ENCODE data around the gene C6orf163.
"Not testable (repeated sequence)": the region's sequence is repeated elsewhere in the genome, so short reads cannot be mapped to it uniquely, and the experiment has no call there.

Gene C6orf163

DNA sequence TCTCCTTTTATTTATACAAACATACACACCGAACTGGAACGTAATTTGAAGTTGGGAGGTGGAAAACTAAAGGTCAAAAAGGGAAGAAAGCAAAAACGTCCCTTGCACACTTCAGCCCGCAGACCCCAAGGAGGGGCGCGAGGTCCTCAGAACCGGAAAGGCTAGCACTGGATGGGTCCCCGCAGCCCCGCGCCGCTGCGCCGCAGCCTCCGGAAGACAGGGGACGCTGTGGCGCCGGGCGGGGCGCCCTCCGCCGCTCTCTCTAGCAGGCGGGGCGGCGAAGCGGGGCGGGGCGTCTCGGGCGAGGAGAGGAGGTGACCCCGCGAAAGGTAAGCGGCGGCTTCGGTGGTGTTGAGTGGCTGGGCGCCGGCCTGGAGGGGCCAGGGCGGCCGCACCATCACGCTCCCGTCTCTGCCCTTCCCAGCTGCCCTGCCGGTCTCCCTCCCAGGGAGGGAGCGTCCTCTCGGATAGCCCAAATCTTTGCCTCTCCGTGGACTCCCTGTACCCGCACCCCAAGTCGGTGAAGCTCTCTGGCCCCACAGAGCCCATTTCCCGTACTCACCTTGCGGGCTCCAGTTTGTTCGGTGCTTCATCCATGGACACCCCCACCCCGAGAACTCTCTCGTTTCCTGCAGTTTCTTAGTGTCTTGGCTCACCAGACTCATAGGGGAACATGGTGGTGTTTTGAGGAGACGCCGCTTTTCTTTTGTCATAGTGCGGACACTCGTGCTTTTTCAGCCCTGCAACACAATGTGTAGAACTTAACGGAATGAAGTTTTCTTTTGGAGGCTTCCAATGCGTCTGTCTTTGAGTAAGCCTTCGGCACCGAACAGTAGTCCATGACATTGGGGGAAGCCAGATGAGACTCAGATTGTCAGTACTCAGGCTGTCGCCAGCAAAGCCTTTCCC is 22.1 kb upstream of the C6orf163 start, which contains the start of gene SMIM8:
Gene SMIM8, plus strand, starts transcription at position 285 of the 909 bp plus-strand sequence. CDS start 14,444 bp downstream, outside the sequence.
- H3K9me3 ChIP-seq (ENCODE audit: control extremely low read depth in 1 of 5, control insufficient read depth in 4 of 5, insufficient read depth in 2 of 5, low read depth in 1 of 5, low read length in 4 of 5), result no peaks in the 10 kb centered on the region
- POLR2A ChIA-PET, result no interaction called here
- CTCF ChIA-PET, result interaction anchor here (0.7 to 0.9 kb wide), 2 partner anchors 11 to 434 kb away, joined by 3 read pairs; no protein-coding TSS in a partner anchor
- H3K36me3 ChIP-seq (ENCODE audit: control insufficient read depth in 4 of 4, insufficient read depth in 4 of 4, low read length in 3 of 4), result no peaks in the 10 kb centered on the region
- under 1% methylated on average over 51 of the region's 60 CpGs for WGBS (ENCODE audit: insufficient coverage)
- peak; percentile 72 to 89 (median 86) for DNase-seq
- peak within 1 kb of the TSS; percentile 94 to 100 (median 98) for H3K4me3 ChIP-seq (ENCODE audit: control insufficient read depth in 1 of 7, extremely low read depth in 1 of 7, insufficient read depth in 4 of 7, low read depth in 2 of 7, low read length in 6 of 7)
- H3K4me1 ChIP-seq (ENCODE audit: control extremely low read depth in 1 of 4, control insufficient read depth in 4 of 4, insufficient read depth in 4 of 4, low read length in 3 of 4), result peaks cover 0 to 5% (median 2%) of the 10 kb centered on the region in 4 experiments
- H3K27me3 ChIP-seq (replicated peaks in 2 of 5; ENCODE audit: control insufficient read depth in 4 of 5, insufficient read depth in 5 of 5, low read length in 4 of 5), result no peaks in the 10 kb centered on the region
- H3K27ac ChIP-seq (ENCODE audit: insufficient read depth in 1 of 2, low read depth in 1 of 2, low read length in 2 of 2, poor library complexity in 1 of 2, severe bottlenecking in 2 of 2), result peak within 1 kb of the TSS; percentile 50 to 89

GRCh38 chr6:87323880-87324279 is 20.7 kb upstream of the C6orf163 start:
- H3K9me3 ChIP-seq (ENCODE audit: control extremely low read depth in 1 of 5, control insufficient read depth in 4 of 5, insufficient read depth in 2 of 5, low read depth in 1 of 5, low read length in 4 of 5); H3K4me1 ChIP-seq (ENCODE audit: control extremely low read depth in 1 of 4, control insufficient read depth in 4 of 4, insufficient read depth in 4 of 4, low read length in 3 of 4); DNase-seq; H3K27me3 ChIP-seq (replicated peaks in 2 of 5; ENCODE audit: control insufficient read depth in 4 of 5, insufficient read depth in 5 of 5, low read length in 4 of 5); H3K36me3 ChIP-seq (ENCODE audit: control insufficient read depth in 4 of 4, insufficient read depth in 4 of 4, low read length in 3 of 4); H3K27ac ChIP-seq (ENCODE audit: insufficient read depth in 1 of 2, low read depth in 1 of 2, low read length in 2 of 2, poor library complexity in 1 of 2, severe bottlenecking in 2 of 2); CTCF ChIA-PET; POLR2A ChIA-PET; H3K4me3 ChIP-seq (ENCODE audit: control insufficient read depth in 1 of 7, extremely low read depth in 1 of 7, insufficient read depth in 4 of 7, low read depth in 2 of 7, low read length in 6 of 7): not testable (repeated sequence)
- no CpG with 5 or more reads among the region's 1 CpG for WGBS (ENCODE audit: insufficient coverage)

DNA sequence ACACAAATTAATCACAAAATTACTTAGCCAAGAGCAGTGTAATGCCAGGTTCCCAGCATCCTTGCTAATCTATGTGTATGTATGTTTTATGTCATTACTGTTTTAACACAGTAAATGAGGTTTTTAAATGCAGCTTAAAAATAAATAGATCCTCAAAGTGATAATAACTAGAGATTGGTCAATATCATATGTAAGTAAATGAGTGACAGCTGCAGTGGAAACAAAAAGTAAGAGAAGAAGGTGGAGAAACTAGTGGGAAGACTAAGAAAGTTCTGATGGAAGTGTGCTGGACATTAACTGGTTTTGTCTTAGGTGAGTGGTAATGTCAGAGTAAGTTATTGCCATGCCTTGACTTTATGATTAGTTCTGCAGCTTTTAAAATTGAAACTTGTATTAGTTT is 13.7 kb upstream of the C6orf163 start:
- DNase-seq, result no peak
- H3K4me1 ChIP-seq (ENCODE audit: control extremely low read depth in 1 of 4, control insufficient read depth in 4 of 4, insufficient read depth in 4 of 4, low read length in 3 of 4), result peaks cover 0 to 6% (median 1%) of the 10 kb centered on the region in 4 experiments
- H3K27ac ChIP-seq (ENCODE audit: insufficient read depth in 1 of 2, low read depth in 1 of 2, low read length in 2 of 2, poor library complexity in 1 of 2, severe bottlenecking in 2 of 2), result peak overlapping the region in 1 of 2 experiments; percentile 4
- no peaks in the 10 kb centered on the region for H3K27me3 ChIP-seq (replicated peaks in 2 of 5; ENCODE audit: control insufficient read depth in 4 of 5, insufficient read depth in 5 of 5, low read length in 4 of 5)
- H3K9me3 ChIP-seq (ENCODE audit: control extremely low read depth in 1 of 5, control insufficient read depth in 4 of 5, insufficient read depth in 2 of 5, low read depth in 1 of 5, low read length in 4 of 5), result no peaks in the 10 kb centered on the region
- H3K4me3 ChIP-seq (ENCODE audit: control insufficient read depth in 1 of 7, extremely low read depth in 1 of 7, insufficient read depth in 4 of 7, low read depth in 2 of 7, low read length in 6 of 7), result no peak overlapping the region
- CTCF ChIA-PET, result no interaction called here
- POLR2A ChIA-PET, result no interaction called here
- peaks cover 0 to 8% (median 4%) of the 10 kb centered on the region in 4 experiments for H3K36me3 ChIP-seq (ENCODE audit: control insufficient read depth in 4 of 4, insufficient read depth in 4 of 4, low read length in 3 of 4)

GRCh38 chr6:87333033-87333432 is 11.6 kb upstream of the C6orf163 start:
- H3K36me3 ChIP-seq (ENCODE audit: control insufficient read depth in 4 of 4, insufficient read depth in 4 of 4, low read length in 3 of 4), result peaks cover 0 to 8% (median 4%) of the 10 kb centered on the region in 4 experiments
- POLR2A ChIA-PET, result no interaction called here
- peaks cover 0 to 6% (median 1%) of the 10 kb centered on the region in 4 experiments for H3K4me1 ChIP-seq (ENCODE audit: control extremely low read depth in 1 of 4, control insufficient read depth in 4 of 4, insufficient read depth in 4 of 4, low read length in 3 of 4)
- 94% methylated on average over 3 of the region's 5 CpGs for WGBS (ENCODE audit: insufficient coverage)
- no peak for DNase-seq
- H3K27me3 ChIP-seq (replicated peaks in 2 of 5; ENCODE audit: control insufficient read depth in 4 of 5, insufficient read depth in 5 of 5, low read length in 4 of 5), result no peaks in the 10 kb centered on the region
- H3K9me3 ChIP-seq (ENCODE audit: control extremely low read depth in 1 of 5, control insufficient read depth in 4 of 5, insufficient read depth in 2 of 5, low read depth in 1 of 5, low read length in 4 of 5), result no peaks in the 10 kb centered on the region
- H3K27ac ChIP-seq (ENCODE audit: insufficient read depth in 1 of 2, low read depth in 1 of 2, low read length in 2 of 2, poor library complexity in 1 of 2, severe bottlenecking in 2 of 2), result no peak overlapping the region
- CTCF ChIA-PET, result no interaction called here
- no peak overlapping the region for H3K4me3 ChIP-seq (ENCODE audit: control insufficient read depth in 1 of 7, extremely low read depth in 1 of 7, insufficient read depth in 4 of 7, low read depth in 2 of 7, low read length in 6 of 7)

GRCh38 chr6:87333591-87334181 is 10.9 kb upstream of the C6orf163 start:
- ChIA-PET POLR2A (no interaction called here), CTCF (interaction anchor here (1.1 kb wide), 1 partner anchor 11 kb away, joined by 3 read pairs; no protein-coding TSS in a partner anchor)

GRCh38 chr6:87334683-87335082 is 9.9 kb upstream of the C6orf163 start:
- WGBS (ENCODE audit: insufficient coverage), result no CpG with 5 or more reads among the region's 1 CpG
- CTCF ChIA-PET, result no interaction called here
- Histone ChIP-seq H3K4me3 (ENCODE audit: control insufficient read depth in 1 of 7, extremely low read depth in 1 of 7, insufficient read depth in 4 of 7, low read depth in 2 of 7, low read length in 6 of 7) (no peak overlapping the region), H3K27ac (ENCODE audit: insufficient read depth in 1 of 2, low read depth in 1 of 2, low read length in 2 of 2, poor library complexity in 1 of 2, severe bottlenecking in 2 of 2) (no peak overlapping the region), H3K36me3 (ENCODE audit: control insufficient read depth in 4 of 4, insufficient read depth in 4 of 4, low read length in 3 of 4) (peaks cover 0 to 8% (median 4%) of the 10 kb centered on the region in 4 experiments), H3K9me3 (ENCODE audit: control extremely low read depth in 1 of 5, control insufficient read depth in 4 of 5, insufficient read depth in 2 of 5, low read depth in 1 of 5, low read length in 4 of 5) (no peaks in the 10 kb centered on the region), H3K27me3 (replicated peaks in 2 of 5; ENCODE audit: control insufficient read depth in 4 of 5, insufficient read depth in 5 of 5, low read length in 4 of 5) (no peaks in the 10 kb centered on the region), H3K4me1 (ENCODE audit: control extremely low read depth in 1 of 4, control insufficient read depth in 4 of 4, insufficient read depth in 4 of 4, low read length in 3 of 4) (peaks cover 0 to 6% (median 1%) of the 10 kb centered on the region in 4 experiments)
- DNase-seq, result no peak
- POLR2A ChIA-PET, result no interaction called here

More at GRCh38 chr6:87333591-87334181, 10.9 kb upstream of the C6orf163 start:
- Histone ChIP-seq H3K4me3 (ENCODE audit: control insufficient read depth in 1 of 7, extremely low read depth in 1 of 7, insufficient read depth in 4 of 7, low read depth in 2 of 7, low read length in 6 of 7) (no peak overlapping the region), H3K9me3 (ENCODE audit: control extremely low read depth in 1 of 5, control insufficient read depth in 4 of 5, insufficient read depth in 2 of 5, low read depth in 1 of 5, low read length in 4 of 5) (no peaks in the 10 kb centered on the region), H3K4me1 (ENCODE audit: control extremely low read depth in 1 of 4, control insufficient read depth in 4 of 4, insufficient read depth in 4 of 4, low read length in 3 of 4) (peaks cover 0 to 6% (median 1%) of the 10 kb centered on the region in 4 experiments), H3K36me3 (ENCODE audit: control insufficient read depth in 4 of 4, insufficient read depth in 4 of 4, low read length in 3 of 4) (peaks cover 0 to 8% (median 4%) of the 10 kb centered on the region in 4 experiments), H3K27me3 (replicated peaks in 2 of 5; ENCODE audit: control insufficient read depth in 4 of 5, insufficient read depth in 5 of 5, low read length in 4 of 5) (no peaks in the 10 kb centered on the region), H3K27ac (ENCODE audit: insufficient read depth in 1 of 2, low read depth in 1 of 2, low read length in 2 of 2, poor library complexity in 1 of 2, severe bottlenecking in 2 of 2) (no peak overlapping the region)
- DNase-seq, result peak in 2 of 3 donors; percentile 20 to 40
- WGBS (ENCODE audit: insufficient coverage), result 100% methylated on average over 2 of the region's 3 CpGs

DNA sequence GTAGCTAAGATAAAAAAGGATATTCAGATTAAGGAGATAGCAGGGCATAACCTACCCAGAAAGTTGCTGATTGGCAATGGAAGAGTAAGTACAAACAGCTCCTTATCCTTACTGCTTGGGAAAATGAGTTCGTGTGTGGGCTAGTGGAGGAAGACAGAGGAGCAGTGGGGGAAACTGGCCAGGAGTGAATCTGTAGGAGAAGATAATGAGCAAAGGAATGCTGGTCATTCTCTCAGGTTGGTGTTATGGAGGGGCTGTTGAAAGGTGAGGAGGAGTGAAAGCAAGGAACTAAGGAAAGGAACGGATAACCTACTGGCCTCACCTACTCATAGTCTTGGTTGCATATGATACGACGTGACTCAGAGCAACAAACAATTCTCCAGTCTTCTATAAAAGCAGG is 8.2 kb upstream of the C6orf163 start:
- Histone ChIP-seq H3K4me1 (ENCODE audit: control extremely low read depth in 1 of 4, control insufficient read depth in 4 of 4, insufficient read depth in 4 of 4, low read length in 3 of 4) (peaks cover 0 to 6% (median 1%) of the 10 kb centered on the region in 4 experiments), H3K36me3 (ENCODE audit: control insufficient read depth in 4 of 4, insufficient read depth in 4 of 4, low read length in 3 of 4) (peaks cover 0 to 8% (median 4%) of the 10 kb centered on the region in 4 experiments), H3K9me3 (ENCODE audit: control extremely low read depth in 1 of 5, control insufficient read depth in 4 of 5, insufficient read depth in 2 of 5, low read depth in 1 of 5, low read length in 4 of 5) (no peaks in the 10 kb centered on the region), H3K27ac (ENCODE audit: insufficient read depth in 1 of 2, low read depth in 1 of 2, low read length in 2 of 2, poor library complexity in 1 of 2, severe bottlenecking in 2 of 2) (no peak overlapping the region), H3K4me3 (ENCODE audit: control insufficient read depth in 1 of 7, extremely low read depth in 1 of 7, insufficient read depth in 4 of 7, low read depth in 2 of 7, low read length in 6 of 7) (no peak overlapping the region), H3K27me3 (replicated peaks in 2 of 5; ENCODE audit: control insufficient read depth in 4 of 5, insufficient read depth in 5 of 5, low read length in 4 of 5) (no peaks in the 10 kb centered on the region)
- DNase-seq, result no peak
- WGBS (ENCODE audit: insufficient coverage), result 100% methylated on average over 1 of the region's 4 CpGs
- POLR2A ChIA-PET, result no interaction called here
- CTCF ChIA-PET, result no interaction called here
